Upper lobe of left lung (tissue), 6 donors: ENCODE data around the gene BECN2. TPM values are rescaled to one million over a fixed set of nuclear protein-coding genes. Genes with fewer than 3 reads are reported as not detected.
A peak's percentile ranks its signal among the peaks of the same experiment; 100 is the strongest.

Source experiments
- ATAC-seq, 2 donors: fragments of 200-7000 bp; cut with Tn5 transposase; one replicate each; pipeline ENCODE4 v1.9.1; 2022; ENCODE audit warnings: mild to moderate bottlenecking in 2 of 2, moderate library complexity in 2 of 2; ENCODE audit not compliant: low FRiP score in 2 of 2
- DNase-seq, 2 donors: peaks; one replicate each; pipeline ENCODE4 v3.0.0-alpha.2; 2019 to 2020
- H3K27ac ChIP-seq, 4 donors: fragments of 200-600 bp; sonication (generic); one replicate each; pipeline ENCODE4 v1.5.1; 2016 to 2019
- H3K27me3 ChIP-seq, 4 donors: fragments of 200-600 bp; sonication (generic); one replicate each; pipeline ENCODE4 v1.5.1; 2017 to 2019
- H3K36me3 ChIP-seq, 4 donors: fragments of 200-600 bp; sonication (generic); one replicate each; pipeline ENCODE4 v1.5.1; 2016 to 2019
- H3K4me1 ChIP-seq, 4 donors: fragments of 200-600 bp; sonication (generic); one replicate each; pipeline ENCODE4 v1.5.1; 2018 to 2019
- H3K4me3 ChIP-seq, 4 donors: fragments of 200-600 bp; sonication (generic); one replicate each; pipeline ENCODE4 v1.5.1; 2017 to 2019; ENCODE audit warnings: mild to moderate bottlenecking in 2 of 4, moderate library complexity in 1 of 4
- H3K9me3 ChIP-seq, 4 donors: fragments of 200-600 bp; sonication (generic); one replicate each; pipeline ENCODE4 v1.5.1; 2018 to 2019
- CTCF ChIP-seq, 6 experiments: fragments of 450-650 bp in 4 of 6; fragments of 200-600 bp in 2 of 6; sonication (generic) in 2 of 6; IDR thresholded peaks; one replicate each; pipeline ENCODE4 v1.5.1; 2016 to 2019; ENCODE audit warnings: antibody characterized with exemption in 6 of 6
- EP300 ChIP-seq, 4 donors: sonication (generic); formaldehyde crosslinking; IDR thresholded peaks; one replicate each; pipeline ENCODE4 v1.5.1; 2017; ENCODE audit warnings: antibody characterized with exemption in 4 of 4, control low read depth in 2 of 4
- POLR2A ChIP-seq, 4 donors: fragments of 450-650 bp; IDR thresholded peaks; one replicate each; pipeline ENCODE4 v1.5.1; 2016 to 2017; ENCODE audit warnings: antibody characterized with exemption in 4 of 4, mild to moderate bottlenecking in 2 of 4
- POLR2AphosphoS5 ChIP-seq, 2 donors: sonication (generic); formaldehyde crosslinking; IDR thresholded peaks; one replicate each; pipeline ENCODE4 v1.5.1; 2017; ENCODE audit warnings: antibody characterized with exemption in 2 of 2
- WGBS, 2 donors: methylation state at CpG; one replicate each; pipeline ENCODE4 v1.1.5; 2017 to 2018; 5-methylcytosine and 5-hydroxymethylcytosine counted together
- total RNA-seq, 6 donors: library from RNA; depleted of rRNA in 4 of 6; stranded (reverse); fragments of >200 nt in 4 of 6; gene quantifications; one replicate each; pipeline versions ENCODE4 v1.1.0 to v1.2.1, GENCODE V29; 2016 to 2021
- donor health status: DM: no; HTN: no; CAD: no; lungs with moderate emphysema.
- donor health status: DM: no; HTN: yes; CAD: no; lungs with severe emphysema.

The BECN2 gene
- total RNA-seq, 6 donors from 2014 or later, result not detected

DNA sequence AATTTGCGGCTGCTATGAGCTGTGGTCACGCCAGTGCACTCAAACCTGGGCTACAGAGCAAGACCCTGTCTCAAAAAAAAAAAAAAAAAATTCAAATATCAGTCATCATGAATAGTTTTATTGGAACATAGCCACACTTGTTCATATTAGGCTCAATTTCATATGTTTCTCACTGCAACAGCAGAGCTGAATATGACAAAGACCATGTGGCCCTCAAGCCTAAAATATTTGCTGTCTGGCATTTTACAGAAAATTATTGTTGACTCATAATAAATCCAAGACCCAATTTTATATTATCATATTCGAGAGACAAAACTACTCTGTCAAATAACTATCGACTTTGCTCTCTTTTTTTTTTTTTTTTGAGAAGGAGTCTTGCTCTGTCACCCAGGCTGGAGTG is 11.0 kb downstream of the BECN2 start:
- H3K36me3 ChIP-seq, result no peaks in the 10 kb centered on the region
- no peaks in the 10 kb centered on the region for H3K27me3 ChIP-seq
- H3K9me3 ChIP-seq, result no peaks in the 10 kb centered on the region
- ATAC-seq (no peak), DNase-seq (no peak)
- H3K27ac ChIP-seq, result no peak overlapping the region
- TF ChIP-seq EP300 (IDR thresholded peaks at IDR 0.05), result no peak
- TF ChIP-seq POLR2A (IDR thresholded peaks at IDR 0.05), result no peak
- TF ChIP-seq CTCF (IDR thresholded peaks at IDR 0.05), result no peak
- no peak for TF ChIP-seq POLR2AphosphoS5 (IDR thresholded peaks at IDR 0.05)
- no peaks in the 10 kb centered on the region for H3K4me1 ChIP-seq
- no peak overlapping the region for H3K4me3 ChIP-seq
- whole genome bisulfite sequencing, 2 donors, result 37 to 55% methylated on average over 4 of the region's 4 CpGs

DNA sequence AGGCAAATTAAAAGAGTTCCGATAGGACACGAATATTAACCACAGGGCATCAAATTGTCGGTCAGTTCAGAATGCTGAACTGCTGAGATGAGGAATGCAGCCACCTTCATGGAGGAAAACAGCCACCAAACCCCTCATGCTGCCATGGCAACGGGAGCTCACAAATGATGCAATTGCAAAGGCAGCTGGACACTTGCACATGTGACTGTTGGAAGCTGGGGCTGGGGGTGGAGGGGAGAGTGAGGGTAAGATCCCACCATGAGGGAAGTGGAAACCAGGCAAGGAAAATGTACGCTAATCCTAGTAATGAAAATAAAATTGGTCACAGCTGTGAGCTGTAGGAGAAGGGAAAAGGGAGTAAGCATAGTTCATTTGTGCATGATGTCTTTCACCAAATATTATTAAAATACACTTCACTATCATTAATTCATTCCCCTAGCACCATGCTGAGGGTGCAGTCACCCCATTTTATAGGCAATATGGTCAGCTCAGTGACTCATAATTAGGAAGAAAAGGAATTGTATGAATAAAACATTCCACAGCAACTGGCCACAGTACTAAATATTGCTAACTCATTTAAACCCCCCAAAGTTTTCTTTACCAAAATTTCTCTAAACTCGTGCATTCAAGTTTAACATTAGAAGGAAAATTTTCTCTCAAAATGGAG is 15.3 kb downstream of the BECN2 start:
- no peaks in the 10 kb centered on the region for H3K36me3 ChIP-seq
- H3K4me3 ChIP-seq, result no peak overlapping the region
- H3K4me1 ChIP-seq, result no peaks in the 10 kb centered on the region
- WGBS, 2 donors, result 58 to 59% methylated on average over 6 of the region's 6 CpGs
- DNase-seq, result no peak
- no peaks in the 10 kb centered on the region for H3K9me3 ChIP-seq
- no peak for TF ChIP-seq POLR2AphosphoS5 (IDR thresholded peaks at IDR 0.05)
- TF ChIP-seq CTCF (IDR thresholded peaks at IDR 0.05), result no peak
- TF ChIP-seq EP300 (IDR thresholded peaks at IDR 0.05), result no peak
- no peak for TF ChIP-seq POLR2A (IDR thresholded peaks at IDR 0.05)
- H3K27me3 ChIP-seq, result no peaks in the 10 kb centered on the region
- H3K27ac ChIP-seq, result no peak overlapping the region
- ATAC-seq, result peak in 1 of 2 donors; percentile 65

- H3K27ac ChIP-seq, result no peak overlapping the region
- ATAC-seq, result no peak
Measured at GRCh38 chr1:241976229-241976628, 18.7 kb downstream of the BECN2 start.

DNA sequence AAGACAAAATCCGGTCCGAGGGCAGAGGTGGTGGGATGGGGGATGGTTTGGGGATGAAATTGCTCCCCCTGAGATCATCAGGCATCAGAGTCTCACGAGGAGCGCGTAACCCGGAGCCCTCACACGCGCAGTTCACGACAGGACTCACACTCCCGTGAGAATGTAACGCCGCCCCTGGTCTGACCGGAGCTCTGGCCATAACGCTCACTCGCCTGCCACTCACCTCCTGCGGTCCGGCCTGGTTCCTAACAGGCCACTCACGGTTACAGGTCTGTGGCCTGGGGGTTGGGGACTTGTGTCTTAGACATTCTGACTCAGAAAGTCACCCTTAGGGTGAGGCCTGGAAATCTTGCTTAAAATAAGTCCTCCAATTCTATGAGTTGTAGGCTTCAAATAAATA is 21.5 kb downstream of the BECN2 start:
- Histone ChIP-seq H3K9me3 (no peaks in the 10 kb centered on the region), H3K27ac (no peak overlapping the region), H3K4me3 (no peak overlapping the region), H3K4me1 (no peaks in the 10 kb centered on the region), H3K36me3 (no peaks in the 10 kb centered on the region), H3K27me3 (no peaks in the 10 kb centered on the region)
- TF ChIP-seq EP300 (IDR thresholded peaks at IDR 0.05) (no peak), POLR2AphosphoS5 (IDR thresholded peaks at IDR 0.05) (no peak), POLR2A (IDR thresholded peaks at IDR 0.05) (no peak), CTCF (IDR thresholded peaks at IDR 0.05) (no peak)
- 89 to 93% methylated on average over 18 of the region's 18 CpGs for WGBS, 2 donors
- DNase-seq (peak in 1 of 2 donors; percentile 49), ATAC-seq (peak in 1 of 2 donors; percentile 22)

More at GRCh38 chr1:241976229-241976628, 18.7 kb downstream of the BECN2 start:
- H3K27me3 ChIP-seq, result no peaks in the 10 kb centered on the region
- whole genome bisulfite sequencing, 2 donors, result 62 to 74% methylated on average over 6 of the region's 6 CpGs
- no peak for DNase-seq
- H3K36me3 ChIP-seq, result no peaks in the 10 kb centered on the region
- no peak overlapping the region for H3K4me3 ChIP-seq
- TF ChIP-seq EP300 (IDR thresholded peaks at IDR 0.05) (no peak), POLR2AphosphoS5 (IDR thresholded peaks at IDR 0.05) (no peak), POLR2A (IDR thresholded peaks at IDR 0.05) (no peak), CTCF (IDR thresholded peaks at IDR 0.05) (no peak)
- H3K9me3 ChIP-seq, result no peaks in the 10 kb centered on the region
- no peaks in the 10 kb centered on the region for H3K4me1 ChIP-seq

- Histone ChIP-seq H3K36me3 (no peaks in the 10 kb centered on the region), H3K4me3 (no peak overlapping the region), H3K9me3 (no peaks in the 10 kb centered on the region), H3K4me1 (no peaks in the 10 kb centered on the region), H3K27me3 (no peaks in the 10 kb centered on the region), H3K27ac (no peak overlapping the region)
- WGBS, 2 donors, result 65 to 75% methylated on average over 1 of the region's 1 CpG
- TF ChIP-seq CTCF (IDR thresholded peaks at IDR 0.05), result no peak
- TF ChIP-seq POLR2A (IDR thresholded peaks at IDR 0.05), result no peak
- no peak for TF ChIP-seq EP300 (IDR thresholded peaks at IDR 0.05)
- no peak for TF ChIP-seq POLR2AphosphoS5 (IDR thresholded peaks at IDR 0.05)
- DNase-seq, result no peak
- no peak for ATAC-seq
Measured at GRCh38 chr1:241979926-241980325, 22.4 kb downstream of the BECN2 start.
